Natural killer cell (primary cell): ENCODE data around the gene OBSCN. TPM values are rescaled to one million over a fixed set of nuclear protein-coding genes. Genes with fewer than 3 reads are reported as not detected.

ENCODE experiments used
- ATAC-seq, 3 donors: fragments of 150-1000 bp in 2 of 3; fragments of 200-7000 bp in 1 of 3; cut with Tn5 transposase; 1 replicate in 1 of 3; 2 replicates in 2 of 3; pipeline ENCODE4 v1.10.0; 2021; ENCODE audit warnings: mild to moderate bottlenecking in 2 of 3, moderate library complexity in 2 of 3
- DNase-seq, 2 donors: peaks; one replicate each; pipeline versions ENCODE4 v3.0.0 to v3.0.0-alpha.2; 2013 to 2021; ENCODE audit warnings: mixed read lengths in 1 of 2
- H3K27ac ChIP-seq: one replicate; pipeline ENCODE4 v1.5.1; 2013; ENCODE audit warnings: mild to moderate bottlenecking, low read length
- H3K27me3 ChIP-seq: one replicate; pipeline ENCODE4 v1.6.1; 2013; ENCODE audit warnings: low read length; ENCODE audit not compliant: control insufficient read depth, insufficient read depth
- H3K36me3 ChIP-seq: one replicate; pipeline ENCODE4 v1.6.1; 2013; ENCODE audit warnings: low read length; ENCODE audit not compliant: control insufficient read depth, insufficient read depth
- H3K4me1 ChIP-seq: one replicate; pipeline ENCODE4 v1.6.1; 2013; ENCODE audit warnings: low read length; ENCODE audit not compliant: control insufficient read depth, insufficient read depth
- H3K4me3 ChIP-seq: one replicate; pipeline ENCODE4 v1.5.1; 2013; ENCODE audit warnings: low read length
- H3K9me3 ChIP-seq: one replicate; pipeline ENCODE4 v1.6.1; 2013; ENCODE audit warnings: low read length; ENCODE audit not compliant: control insufficient read depth, insufficient read depth
- H3K27ac Mint-ChIP-seq, 2 donors: one replicate each; pipeline ENCODE4 v1.8.0; 2022; ENCODE audit warnings: mild to moderate bottlenecking in 2 of 2, mixed read lengths in 2 of 2, moderate library complexity in 1 of 2
- H3K27me3 Mint-ChIP-seq, 2 donors: one replicate each; pipeline ENCODE4 v1.8.0; 2022; ENCODE audit warnings: low read depth in 2 of 2, mixed read lengths in 2 of 2
- H3K36me3 Mint-ChIP-seq: one replicate; pipeline ENCODE4 v1.8.0; 2022; ENCODE audit warnings: mixed read lengths
- H3K4me1 Mint-ChIP-seq, 2 donors: one replicate each; pipeline ENCODE4 v1.8.0; 2022; ENCODE audit warnings: mixed read lengths in 2 of 2
- H3K4me3 Mint-ChIP-seq: one replicate; pipeline ENCODE4 v1.8.0; 2022; ENCODE audit warnings: mild to moderate bottlenecking, moderate library complexity, mixed read lengths
- H3K9me3 Mint-ChIP-seq, 2 donors: one replicate each; pipeline ENCODE4 v1.8.0; 2022; ENCODE audit warnings: mixed read lengths in 2 of 2
- WGBS: methylation state at CpG from one replicate; pipeline ENCODE4 v1.1.7; 2013; ENCODE audit warnings: missing lambda C conversion rate; ENCODE audit not compliant: insufficient coverage; 5-methylcytosine and 5-hydroxymethylcytosine counted together
- intact Hi-C: fragments of 100-400 bp; cut with micrococcal nuclease; formaldehyde crosslinking; loops from one replicate; pipeline ENCODE4 v1.14.2; 2022
- total RNA-seq, 4 donors: library from RNA; stranded (reverse); fragments of 120-200 nt in 1 of 4; gene quantifications; one replicate each; pipeline versions ENCODE4 v1.2.3 to v1.2.4, GENCODE V29; 2013 to 2022
- TF ChIP-seq, protein P1 (sequence below): fragments of 200-600 bp; IDR thresholded peaks from one replicate; pipeline ENCODE4 v1.8.0; 2022; ENCODE audit warnings: antibody characterized with exemption

Gene OBSCN
- total RNA-seq, 3 donors from 2014 or later (not counting 1 experiment from before 2014, with no cell fraction given): 9.6 to 30.0 (median 14.3) TPM

DNA sequence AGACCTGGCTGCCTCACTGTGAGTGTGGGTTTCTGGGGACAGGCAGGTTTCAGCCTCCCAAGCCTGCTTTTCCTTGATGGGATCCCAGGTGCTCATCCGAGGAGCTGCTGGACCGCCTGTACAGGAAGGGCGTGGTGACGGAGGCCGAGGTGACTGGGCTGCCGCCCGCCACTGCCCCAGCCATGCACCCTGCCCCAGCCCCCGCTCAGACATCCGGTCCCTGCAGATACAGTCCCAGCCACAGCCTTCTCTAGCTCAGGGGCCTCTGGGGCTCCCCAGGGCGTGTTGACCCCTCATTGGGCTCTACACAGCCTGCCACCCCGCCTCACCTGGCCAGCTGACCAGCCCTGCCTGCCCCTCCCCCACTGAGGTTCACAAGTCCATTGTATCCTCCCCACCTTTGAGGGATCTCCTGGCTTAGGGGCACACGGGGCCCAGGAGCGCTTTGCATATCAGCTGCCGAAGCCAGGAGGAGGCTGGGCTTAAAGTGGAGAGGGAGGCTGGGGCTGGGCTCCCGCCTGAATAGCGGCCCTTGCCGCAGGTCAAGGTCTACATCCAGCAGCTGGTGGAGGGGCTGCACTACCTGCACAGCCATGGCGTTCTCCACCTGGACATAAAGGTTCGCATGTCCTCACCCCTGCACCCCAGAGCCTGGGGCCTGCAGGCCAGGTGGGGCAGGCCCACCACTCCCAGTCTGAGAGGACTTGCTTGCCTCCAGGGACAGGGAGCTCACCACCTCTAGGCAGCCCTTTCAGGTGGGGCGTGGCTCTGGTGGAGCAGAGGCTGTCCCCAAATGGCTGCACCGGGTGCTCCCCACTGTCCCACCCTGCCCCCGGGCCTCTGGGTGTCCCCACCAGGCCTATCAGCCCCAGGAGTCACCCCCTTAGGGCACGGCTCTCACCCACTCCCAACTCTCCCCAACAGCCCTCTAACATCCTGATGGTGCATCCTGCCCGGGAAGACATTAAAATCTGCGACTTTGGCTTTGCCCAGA lies 160.3 kb downstream of the OBSCN start:
- no peak overlapping the region for H3K27ac ChIP-seq
- H3K4me3 ChIP-seq: no peak overlapping the region
- H3K4me3 Mint-ChIP-seq: no peak overlapping the region
- no peaks in the 10 kb centered on the region for H3K36me3 Mint-ChIP-seq
- TF ChIP-seq, protein P1, sequence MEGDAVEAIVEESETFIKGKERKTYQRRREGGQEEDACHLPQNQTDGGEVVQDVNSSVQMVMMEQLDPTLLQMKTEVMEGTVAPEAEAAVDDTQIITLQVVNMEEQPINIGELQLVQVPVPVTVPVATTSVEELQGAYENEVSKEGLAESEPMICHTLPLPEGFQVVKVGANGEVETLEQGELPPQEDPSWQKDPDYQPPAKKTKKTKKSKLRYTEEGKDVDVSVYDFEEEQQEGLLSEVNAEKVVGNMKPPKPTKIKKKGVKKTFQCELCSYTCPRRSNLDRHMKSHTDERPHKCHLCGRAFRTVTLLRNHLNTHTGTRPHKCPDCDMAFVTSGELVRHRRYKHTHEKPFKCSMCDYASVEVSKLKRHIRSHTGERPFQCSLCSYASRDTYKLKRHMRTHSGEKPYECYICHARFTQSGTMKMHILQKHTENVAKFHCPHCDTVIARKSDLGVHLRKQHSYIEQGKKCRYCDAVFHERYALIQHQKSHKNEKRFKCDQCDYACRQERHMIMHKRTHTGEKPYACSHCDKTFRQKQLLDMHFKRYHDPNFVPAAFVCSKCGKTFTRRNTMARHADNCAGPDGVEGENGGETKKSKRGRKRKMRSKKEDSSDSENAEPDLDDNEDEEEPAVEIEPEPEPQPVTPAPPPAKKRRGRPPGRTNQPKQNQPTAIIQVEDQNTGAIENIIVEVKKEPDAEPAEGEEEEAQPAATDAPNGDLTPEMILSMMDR: no peak
- no peaks in the 10 kb centered on the region for H3K36me3 ChIP-seq
- H3K4me1 Mint-ChIP-seq: no peaks in the 10 kb centered on the region
- no peaks in the 10 kb centered on the region for H3K9me3 Mint-ChIP-seq
- H3K9me3 ChIP-seq: no peaks in the 10 kb centered on the region
- WGBS: 80% methylated on average over 25 of the region's 25 CpGs
- DNase-seq: no peak
- H3K27me3 ChIP-seq: no peaks in the 10 kb centered on the region
- intact Hi-C loops: no loop called here
- H3K27me3 Mint-ChIP-seq: no peaks in the 10 kb centered on the region
- ATAC-seq: no peak
- peaks cover 5% of the 10 kb centered on the region for H3K4me1 ChIP-seq
- no peak overlapping the region for H3K27ac Mint-ChIP-seq

DNA sequence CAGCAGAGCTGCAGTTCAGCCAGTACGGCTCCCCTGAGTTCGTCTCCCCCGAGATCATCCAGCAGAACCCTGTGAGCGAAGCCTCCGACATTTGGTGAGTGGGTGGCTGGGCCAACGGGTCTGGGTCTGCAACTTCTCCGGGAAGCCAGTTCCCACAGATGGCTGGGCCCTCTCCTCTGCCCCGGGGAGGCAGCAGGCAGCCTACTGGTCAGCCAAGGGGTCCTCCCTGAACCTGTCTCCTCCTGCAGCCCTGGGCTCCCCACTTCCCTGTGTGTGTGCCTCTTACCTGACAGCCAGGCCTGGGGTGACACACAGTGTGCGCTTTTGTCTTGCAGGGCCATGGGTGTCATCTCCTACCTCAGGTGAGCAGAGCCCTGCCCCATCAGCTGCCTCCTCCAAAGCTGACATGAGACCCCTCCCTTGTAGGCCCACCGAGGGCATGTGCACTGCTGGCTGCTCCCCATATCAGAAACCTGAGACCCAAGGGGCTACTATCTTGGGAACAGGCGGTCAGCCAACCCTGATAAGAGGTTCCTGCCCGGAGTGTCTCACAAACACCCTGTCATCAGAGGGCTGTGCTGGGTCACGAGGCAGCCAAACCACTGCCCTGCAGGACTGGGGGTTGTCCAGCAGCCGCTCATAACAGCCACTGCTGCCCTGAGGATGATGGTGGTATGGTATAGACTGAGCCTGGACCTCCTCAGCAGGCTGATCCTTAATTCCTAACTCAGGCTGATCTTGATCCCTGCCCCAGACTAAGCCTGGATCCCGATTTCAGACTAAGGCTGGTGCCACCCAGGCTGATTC lies 161.2 kb downstream of the OBSCN start:
- Histone ChIP-seq H3K9me3 (no peaks in the 10 kb centered on the region), H3K36me3 (no peaks in the 10 kb centered on the region), H3K27me3 (no peaks in the 10 kb centered on the region), H3K27ac (no peak overlapping the region), H3K4me1 (peaks cover 5% of the 10 kb centered on the region), H3K4me3 (no peak overlapping the region)
- H3K9me3 Mint-ChIP-seq: no peaks in the 10 kb centered on the region
- no peaks in the 10 kb centered on the region for H3K27me3 Mint-ChIP-seq
- ATAC-seq (no peak), DNase-seq (no peak)
- no peaks in the 10 kb centered on the region for H3K4me1 Mint-ChIP-seq
- no peak overlapping the region for H3K27ac Mint-ChIP-seq
- 90% methylated on average over 15 of the region's 15 CpGs for WGBS
- TF ChIP-seq, protein P1: no peak
- intact Hi-C loops: no loop called here
- H3K4me3 Mint-ChIP-seq: no peak overlapping the region
- H3K36me3 Mint-ChIP-seq: no peaks in the 10 kb centered on the region

DNA sequence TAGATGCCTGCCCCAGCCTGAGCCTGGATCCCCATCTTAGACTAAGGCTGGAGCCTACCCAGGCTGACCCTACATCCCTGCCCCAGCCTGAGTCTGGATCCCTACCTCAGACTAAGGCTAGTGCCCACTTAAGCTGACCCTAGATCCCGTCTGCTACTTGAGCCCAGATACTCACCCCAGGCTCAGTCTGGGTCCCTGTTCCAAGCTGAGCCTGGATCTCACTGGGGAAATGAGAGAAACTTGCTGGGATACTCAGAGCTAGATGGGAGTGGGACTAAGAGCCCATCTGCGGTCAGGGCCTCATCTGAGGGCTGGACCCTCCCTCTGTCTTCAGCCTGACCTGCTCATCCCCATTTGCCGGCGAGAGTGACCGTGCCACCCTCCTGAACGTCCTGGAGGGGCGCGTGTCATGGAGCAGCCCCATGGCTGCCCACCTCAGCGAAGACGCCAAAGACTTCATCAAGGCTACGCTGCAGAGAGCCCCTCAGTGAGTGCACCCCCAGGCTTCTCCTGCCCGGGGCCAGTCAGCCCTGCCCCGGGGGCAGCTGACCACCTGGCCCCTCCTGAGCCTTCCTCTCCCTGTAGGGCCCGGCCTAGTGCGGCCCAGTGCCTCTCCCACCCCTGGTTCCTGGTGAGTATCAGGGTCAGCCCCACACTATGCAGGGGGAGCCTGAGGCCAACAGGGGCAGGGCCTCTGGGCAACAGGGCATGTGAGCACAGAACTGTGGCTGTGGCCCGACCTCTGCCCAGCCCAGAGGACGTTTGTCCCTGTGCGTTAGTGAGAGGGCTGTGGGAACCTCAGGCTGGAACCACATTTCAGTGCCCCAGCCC lies 162.0 kb downstream of the OBSCN start:
- no peaks in the 10 kb centered on the region for H3K9me3 Mint-ChIP-seq
- H3K27me3 Mint-ChIP-seq: no peaks in the 10 kb centered on the region
- Histone ChIP-seq H3K4me3 (no peak overlapping the region), H3K36me3 (no peaks in the 10 kb centered on the region), H3K27me3 (no peaks in the 10 kb centered on the region), H3K27ac (no peak overlapping the region), H3K4me1 (peaks cover 5% of the 10 kb centered on the region), H3K9me3 (no peaks in the 10 kb centered on the region)
- ATAC-seq (no peak), DNase-seq (no peak)
- WGBS: 94% methylated on average over 18 of the region's 18 CpGs
- no peaks in the 10 kb centered on the region for H3K36me3 Mint-ChIP-seq
- H3K4me3 Mint-ChIP-seq: no peak overlapping the region
- TF ChIP-seq, protein P1: no peak
- no peak overlapping the region for H3K27ac Mint-ChIP-seq
- intact Hi-C loops: no loop called here
- H3K4me1 Mint-ChIP-seq: no peaks in the 10 kb centered on the region
